Endodermal cell (in vitro differentiated cells): ENCODE data around the gene TMEM225. TPM values are rescaled to one million over a fixed set of nuclear protein-coding genes. Genes with fewer than 3 reads are reported as not detected.

ENCODE experiments used
- DNase-seq: peaks from one replicate; pipeline ENCODE4 v3.0.0-alpha.2; 2017
- H3K27ac ChIP-seq: 2 replicates; pipeline ENCODE4 v1.5.1; 2013; ENCODE audit warnings: mild to moderate bottlenecking, low read depth, low read length, moderate library complexity
- H3K27me3 ChIP-seq: 2 replicates; pipeline ENCODE4 v1.6.1; 2013; ENCODE audit warnings: mild to moderate bottlenecking, low read length, moderate library complexity; ENCODE audit not compliant: insufficient read depth, control insufficient read depth, poor library complexity, severe bottlenecking
- H3K36me3 ChIP-seq: 2 replicates; pipeline ENCODE4 v1.7.0; 2013; ENCODE audit warnings: mild to moderate bottlenecking, low read length, moderate library complexity; ENCODE audit not compliant: control insufficient read depth, insufficient read depth
- H3K4me1 ChIP-seq: one replicate; pipeline ENCODE4 v1.7.0; 2013; ENCODE audit warnings: low read length; ENCODE audit not compliant: control insufficient read depth, insufficient read depth
- H3K4me3 ChIP-seq: 2 replicates; pipeline ENCODE4 v1.5.1; 2013; ENCODE audit warnings: mild to moderate bottlenecking, low read length, moderate library complexity
- H3K9ac ChIP-seq: 2 replicates; pipeline ENCODE4 v1.6.1; 2013; ENCODE audit warnings: mild to moderate bottlenecking, low read length, moderate library complexity; ENCODE audit not compliant: poor library complexity, severe bottlenecking; ENCODE audit errors: extremely low read depth
- H3K9me3 ChIP-seq: 2 replicates; pipeline ENCODE4 v1.6.1; 2013; ENCODE audit warnings: mild to moderate bottlenecking, low read length, moderate library complexity; ENCODE audit not compliant: control insufficient read depth
- H3K27ac Mint-ChIP-seq: 2 replicates; pipeline ENCODE4 v1.8.0; 2020; ENCODE audit warnings: mixed read lengths
- H3K27me3 Mint-ChIP-seq: 2 replicates; pipeline ENCODE4 v1.8.0; 2021; ENCODE audit warnings: mild to moderate bottlenecking, mixed read lengths; ENCODE audit not compliant: insufficient read depth
- H3K36me3 Mint-ChIP-seq: 2 replicates; pipeline ENCODE4 v1.8.0; 2020; ENCODE audit warnings: low read depth, mixed read lengths
- H3K4me1 Mint-ChIP-seq: 2 replicates; pipeline ENCODE4 v1.8.0; 2020; ENCODE audit warnings: mixed read lengths
- H3K4me3 Mint-ChIP-seq: 2 replicates; pipeline ENCODE4 v1.8.0; 2020; ENCODE audit warnings: mild to moderate bottlenecking, moderate library complexity, mixed read lengths
- H3K9me3 Mint-ChIP-seq: 2 replicates; pipeline ENCODE4 v1.8.0; 2020; ENCODE audit warnings: mild to moderate bottlenecking, mixed read lengths
- CTCF ChIP-seq: fragments of 200-600 bp; sonication (generic); conservative IDR thresholded peaks from 2 replicates; pipeline ENCODE4 v1.5.0; 2021; ENCODE audit warnings: antibody characterized with exemption, mild to moderate bottlenecking
- WGBS, 2 experiments: methylation state at CpG; one replicate each; pipeline versions ENCODE4 v1.1.5 to v1.1.7; 2013; ENCODE audit warnings: missing lambda C conversion rate in 2 of 2, mixed read lengths in 1 of 2; ENCODE audit not compliant: insufficient coverage in 1 of 2, insufficient read length in 1 of 2; 5-methylcytosine and 5-hydroxymethylcytosine counted together
- long read RNA-seq, 4 experiments: library from polyadenylated mRNA in 2 of 4; library from RNA in 1 of 4; library from capped mRNA in 1 of 4; stranded (forward) in 3 of 4; unstranded in 1 of 4; transcript quantifications; one replicate each; pipeline ENCODE4 v2.0.0, GENCODE V29; 2020 to 2021; ENCODE audit warnings: inconsistent platforms in 1 of 4
- polyA plus RNA-seq, 2 experiments: library from polyadenylated mRNA; stranded (reverse); fragments of 50-300 nt; gene quantifications; one replicate each; pipeline ENCODE4 v1.2.3, GENCODE V29; 2013
- total RNA-seq, 2 donors: library from RNA; stranded (reverse); fragmentation: NEBNext Ultra II Directional in 1 of 2; extraction: Animal tissue kit (Norgen Biotek cat#: 25700) in 1 of 2; gene quantifications; 2 replicates in 1 of 2; 3 replicates in 1 of 2; pipeline ENCODE4 v1.2.1, GENCODE V29; 2021

The TMEM225 gene
- not detected for total RNA-seq
- polyA plus RNA-seq (2013, experiment 1 of 2): not detected
- polyA plus RNA-seq (2013, experiment 2 of 2): not detected
- long read RNA-seq, experiment 1: 0 reads
- long read RNA-seq, experiment 2: 0 reads
- long read RNA-seq, experiment 3: 0 reads
- long read RNA-seq, experiment 4: 0 reads

- Mint-ChIP-seq H3K4me3 (no peak within 1 kb of the TSS), H3K27me3 (no peaks in the 10 kb centered on the region), H3K4me1 (no peaks in the 10 kb centered on the region), H3K27ac (no peak within 1 kb of the TSS), H3K9me3 (peaks cover 6% of the 10 kb centered on the region), H3K36me3 (no peaks in the 10 kb centered on the region)
- no peaks in the 10 kb centered on the region for H3K4me1 ChIP-seq
- WGBS, 2 experiments: 94 to 97% methylated on average over 2 to 3 of the region's 3 CpGs
- TF ChIP-seq CTCF: no peak
- peaks cover 10% of the 10 kb centered on the region for H3K9me3 ChIP-seq
- no peaks in the 10 kb centered on the region for H3K36me3 ChIP-seq
- no peak for DNase-seq
- no peaks in the 10 kb centered on the region for H3K27me3 ChIP-seq
- no peak within 1 kb of the TSS for H3K4me3 ChIP-seq
- H3K27ac ChIP-seq: no peak within 1 kb of the TSS
- no peak within 1 kb of the TSS for H3K9ac ChIP-seq
These were observed at the start of gene TMEM225 for GRCh38 chr11:123885570-123885969. Gene TMEM225 (minus strand): TSS chr11:123885670. CDS start chr11:123885425, 245 bp downstream.

DNA sequence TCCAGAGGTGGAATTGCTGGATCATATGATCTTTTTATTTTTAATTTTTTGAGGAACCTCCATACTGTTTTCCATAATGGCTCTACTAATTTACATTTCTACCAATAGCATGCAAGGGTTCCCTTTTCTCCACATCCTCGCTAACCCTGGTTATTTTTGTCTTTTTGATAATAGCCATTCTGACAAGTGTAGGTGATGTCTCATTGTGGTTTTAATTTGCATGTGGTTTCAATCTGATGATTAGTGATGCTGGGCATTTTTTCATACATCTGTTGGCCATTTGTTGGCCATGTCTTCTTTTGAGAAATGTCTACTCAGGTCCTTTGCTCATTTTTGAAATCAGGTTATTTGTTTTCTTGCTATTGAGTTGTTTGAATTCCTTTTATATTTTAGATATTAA is 38.6 kb upstream of the TMEM225 start:
- no peaks in the 10 kb centered on the region for H3K9me3 Mint-ChIP-seq
- Histone ChIP-seq H3K9ac (no peak overlapping the region), H3K27me3 (no peaks in the 10 kb centered on the region), H3K4me1 (no peaks in the 10 kb centered on the region), H3K36me3 (no peaks in the 10 kb centered on the region), H3K27ac (no peak overlapping the region), H3K9me3 (no peaks in the 10 kb centered on the region), H3K4me3 (no peak overlapping the region)
- no peak overlapping the region for H3K27ac Mint-ChIP-seq
- H3K27me3 Mint-ChIP-seq: no peaks in the 10 kb centered on the region
- WGBS, 2 experiments: no CpG with 5 or more reads among the region's 1 CpG
- H3K4me3 Mint-ChIP-seq: no peak overlapping the region
- no peaks in the 10 kb centered on the region for H3K36me3 Mint-ChIP-seq
- no peak for TF ChIP-seq CTCF
- H3K4me1 Mint-ChIP-seq: no peaks in the 10 kb centered on the region
- no peak for DNase-seq

DNA sequence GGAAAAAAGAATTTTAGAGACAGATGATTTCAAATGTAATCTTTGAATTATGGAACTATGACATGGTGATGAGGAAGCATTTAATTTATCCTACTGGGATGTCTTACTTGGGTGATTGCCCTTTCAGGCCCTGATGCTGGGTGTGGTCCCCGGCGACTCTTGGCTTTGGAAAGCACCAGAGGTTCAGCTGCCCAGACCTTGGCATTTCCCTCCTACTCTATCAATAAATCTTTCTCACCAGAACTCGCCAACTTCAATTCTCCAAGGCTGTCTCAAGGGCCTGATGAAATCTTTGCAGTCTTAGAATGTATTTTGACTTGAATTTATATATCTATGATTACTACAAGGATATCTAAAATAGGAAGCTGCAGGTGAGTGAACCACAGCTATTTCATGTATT is 35.5 kb upstream of the TMEM225 start:
- no peaks in the 10 kb centered on the region for H3K36me3 Mint-ChIP-seq
- H3K4me1 ChIP-seq: no peaks in the 10 kb centered on the region
- no peak for DNase-seq

More for the DNA sequence above, 35.5 kb upstream of the TMEM225 start:
- H3K4me3 Mint-ChIP-seq: no peak overlapping the region
- no peak overlapping the region for H3K9ac ChIP-seq
- peaks cover under 1% of the 10 kb centered on the region for H3K9me3 Mint-ChIP-seq
- H3K27ac ChIP-seq: no peak overlapping the region
- H3K4me1 Mint-ChIP-seq: no peaks in the 10 kb centered on the region
- WGBS, 2 experiments: 95% methylated on average over 3 of the region's 3 CpGs; no CpG with 5 or more reads in 1 of the 2 experiments
- no peak for TF ChIP-seq CTCF
- no peaks in the 10 kb centered on the region for H3K36me3 ChIP-seq
- no peaks in the 10 kb centered on the region for H3K9me3 ChIP-seq
- no peaks in the 10 kb centered on the region for H3K27me3 ChIP-seq
- H3K27ac Mint-ChIP-seq: no peak overlapping the region
- no peaks in the 10 kb centered on the region for H3K27me3 Mint-ChIP-seq
- no peak overlapping the region for H3K4me3 ChIP-seq
